Measurements from ENCODE around the gene NKG7.

The NKG7 gene

DNA sequence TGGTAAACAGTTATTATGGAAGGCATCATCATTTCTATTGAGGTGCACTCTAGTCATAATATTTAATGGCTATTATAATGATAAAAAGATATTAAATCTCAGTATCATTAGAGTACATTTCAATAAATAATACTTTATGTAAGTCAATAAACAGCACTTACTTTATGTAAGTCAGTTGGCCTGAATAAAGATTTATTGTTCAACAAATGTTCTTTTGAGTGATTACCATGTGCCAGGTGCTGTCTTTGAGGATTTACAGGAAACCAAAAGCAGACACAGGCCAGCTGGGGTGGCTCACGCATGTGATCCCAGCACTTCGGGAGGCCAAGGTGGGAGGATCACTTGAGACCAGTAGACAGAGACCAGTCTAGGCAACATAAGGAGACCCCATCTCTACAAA is 5.0 kb upstream of the NKG7 start:
- ATAC-seq (replicated peaks) (no peak), DNase-seq (no peak)
- H3K36me3 Mint-ChIP-seq (ENCODE audit: insufficient read depth), result peaks cover 25% of the 10 kb centered on the region
- no peaks in the 10 kb centered on the region for H3K27me3 Mint-ChIP-seq
- no peak overlapping the region for H3K4me3 Mint-ChIP-seq
- peaks cover 61 to 63% of the 10 kb centered on the region in 2 donors for H3K4me1 Mint-ChIP-seq (ENCODE audit: low read depth in 2 of 2)
- peaks cover 0 to 4% of the 10 kb centered on the region in 2 donors for H3K9me3 Mint-ChIP-seq
- H3K27ac Mint-ChIP-seq, result no peak overlapping the region

DNA sequence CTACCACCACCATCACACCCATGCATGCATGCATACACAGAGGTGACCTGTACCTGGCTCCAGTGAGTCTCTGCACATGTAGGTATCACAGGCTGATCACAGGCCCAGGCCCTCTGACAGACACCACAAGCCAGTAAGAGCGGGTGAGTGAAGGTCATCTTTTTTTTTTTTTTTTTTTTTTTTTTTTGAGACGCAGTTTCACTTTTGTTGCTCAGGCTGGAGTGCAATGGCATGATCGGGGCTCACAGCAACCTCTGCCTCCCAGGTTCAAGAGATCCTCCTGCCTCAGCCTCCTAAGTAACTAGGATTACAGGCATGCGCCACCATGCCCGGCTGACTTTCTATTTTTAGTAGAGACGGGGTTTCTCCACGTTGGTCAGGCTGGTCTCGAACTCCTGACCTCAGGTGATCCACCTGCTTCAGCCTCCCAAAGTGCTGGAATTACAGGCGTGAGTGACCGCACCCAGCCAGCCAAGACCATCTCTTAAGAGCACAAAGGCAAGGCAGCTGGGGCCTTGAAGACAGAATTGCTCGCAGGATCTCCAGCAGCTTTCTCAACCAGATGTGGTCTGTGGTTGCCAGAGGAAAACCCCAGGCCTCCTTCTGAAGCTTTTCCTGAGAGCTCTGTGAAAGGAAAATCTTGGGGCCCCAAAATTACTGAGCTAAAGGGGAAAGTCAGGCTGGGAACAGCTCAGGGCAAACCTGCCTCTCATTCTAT is 3.2 kb upstream of the NKG7 start:
- peaks cover 32% of the 10 kb centered on the region for H3K36me3 Mint-ChIP-seq (ENCODE audit: insufficient read depth)
- peaks cover 0 to 4% of the 10 kb centered on the region in 2 donors for H3K9me3 Mint-ChIP-seq
- no peak for DNase-seq
- H3K27me3 Mint-ChIP-seq, result no peaks in the 10 kb centered on the region
- ATAC-seq (replicated peaks), result no peak
- peak overlapping the region; percentile 78 to 95 for H3K27ac Mint-ChIP-seq
- H3K4me1 Mint-ChIP-seq (ENCODE audit: low read depth in 2 of 2), result peaks cover 60 to 69% of the 10 kb centered on the region in 2 donors
- H3K4me3 Mint-ChIP-seq, result peak overlapping the region; percentile 53 to 89

DNA sequence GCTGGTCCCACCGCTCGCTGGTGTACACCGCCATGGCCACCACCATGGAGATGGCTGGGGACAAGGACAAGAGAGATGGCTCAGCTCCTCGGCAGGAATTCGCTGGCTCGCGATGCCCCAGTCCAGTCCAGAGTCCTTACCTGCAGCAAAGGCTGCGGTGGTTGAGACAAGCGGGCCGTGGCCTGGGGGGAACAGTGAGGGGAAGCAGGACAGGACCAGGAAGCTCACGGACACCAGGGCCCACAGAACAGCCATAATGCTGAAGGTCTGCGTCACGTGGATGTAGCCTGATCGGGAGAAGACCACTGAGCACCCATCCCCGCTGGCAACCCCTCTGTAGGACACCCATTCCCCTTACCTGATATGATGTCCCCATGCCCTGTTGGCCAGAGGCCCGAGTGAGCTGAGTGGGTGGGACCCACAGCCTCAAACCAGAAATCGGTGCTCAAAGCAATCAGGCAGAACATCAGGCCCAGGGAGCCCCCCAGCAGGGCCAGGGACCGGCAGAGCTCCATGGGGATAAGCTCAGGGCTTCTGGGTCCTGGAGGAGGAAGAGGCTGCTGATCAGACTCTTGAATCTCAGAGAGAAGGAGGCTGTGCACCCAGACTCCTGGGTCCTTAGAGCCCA is 319 bp downstream of the NKG7 start:
- no peak for ATAC-seq (replicated peaks)
- H3K9me3 Mint-ChIP-seq, result peaks cover 0 to 4% of the 10 kb centered on the region in 2 donors

DNA sequence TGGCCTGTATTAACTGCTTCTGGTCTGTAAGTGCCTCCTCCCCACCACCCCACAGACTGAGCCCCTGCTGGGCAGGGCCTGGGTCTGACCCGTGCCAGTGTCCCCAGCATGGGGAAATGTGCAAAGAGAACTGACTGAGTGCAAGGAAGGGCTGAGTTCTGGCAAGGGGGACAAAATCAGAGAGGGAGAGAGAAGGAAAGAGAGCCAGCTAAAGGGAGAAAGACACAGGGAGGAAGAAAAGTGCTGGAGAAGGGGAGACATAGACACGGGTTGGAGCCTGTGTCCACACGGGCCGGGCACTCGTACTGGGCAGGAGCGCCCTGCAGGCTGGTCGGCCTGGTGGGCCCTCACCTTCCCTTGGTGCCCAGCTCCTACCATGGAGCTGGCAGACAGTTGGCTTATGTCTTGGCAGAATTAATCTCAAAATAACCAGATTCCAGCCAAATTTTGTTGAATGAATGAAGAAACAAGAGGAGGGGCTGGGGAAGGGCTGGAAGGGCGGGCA is 1.2 kb downstream of the NKG7 start:
- Mint-ChIP-seq H3K4me1 (ENCODE audit: low read depth in 2 of 2) (peaks cover 62 to 85% of the 10 kb centered on the region in 2 donors), H3K4me3 (peak overlapping the region; percentile 89 to 97), H3K9me3 (peaks cover 0 to 4% of the 10 kb centered on the region in 2 donors), H3K36me3 (ENCODE audit: insufficient read depth) (peaks cover 59% of the 10 kb centered on the region), H3K27ac (peak overlapping the region; percentile 78 to 95), H3K27me3 (no peaks in the 10 kb centered on the region)
- ATAC-seq (replicated peaks) (no peak), DNase-seq (no peak)

More for the DNA sequence above, 319 bp downstream of the NKG7 start:
- Mint-ChIP-seq H3K4me1 (ENCODE audit: low read depth in 2 of 2) (peaks cover 60 to 85% of the 10 kb centered on the region in 2 donors), H3K27ac (peak overlapping the region; percentile 78 to 95), H3K36me3 (ENCODE audit: insufficient read depth) (peaks cover 54% of the 10 kb centered on the region), H3K4me3 (peak overlapping the region; percentile 89 to 97), H3K27me3 (no peaks in the 10 kb centered on the region)
- DNase-seq, result no peak

DNA sequence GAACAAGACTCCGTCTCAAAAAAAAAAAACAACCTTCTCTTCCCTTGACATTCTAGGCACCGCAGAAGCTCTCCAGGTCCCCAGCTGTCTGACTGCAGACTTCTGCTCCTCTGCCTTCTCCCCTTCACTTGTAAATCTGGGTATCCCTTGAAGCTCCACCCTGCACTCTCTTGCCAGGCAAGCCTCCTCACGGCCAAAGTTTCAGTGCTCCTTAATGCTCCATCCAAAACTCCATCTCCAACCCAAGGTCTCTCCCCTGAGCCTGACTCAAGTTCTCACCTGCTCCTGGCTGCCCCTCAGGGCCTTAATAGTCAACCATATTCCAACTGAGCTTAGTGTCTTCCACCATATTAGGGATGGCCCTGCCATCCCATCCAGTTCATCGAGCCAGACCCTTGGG is 2.2 kb downstream of the NKG7 start:
- DNase-seq (no peak), ATAC-seq (replicated peaks) (no peak)
- Mint-ChIP-seq H3K27me3 (no peaks in the 10 kb centered on the region), H3K4me3 (peak overlapping the region; percentile 89 to 97), H3K4me1 (ENCODE audit: low read depth in 2 of 2) (peaks cover 63 to 83% of the 10 kb centered on the region in 2 donors), H3K27ac (peak overlapping the region; percentile 78 to 95), H3K9me3 (peaks cover 0 to 4% of the 10 kb centered on the region in 2 donors), H3K36me3 (ENCODE audit: insufficient read depth) (peaks cover 59% of the 10 kb centered on the region)

DNA sequence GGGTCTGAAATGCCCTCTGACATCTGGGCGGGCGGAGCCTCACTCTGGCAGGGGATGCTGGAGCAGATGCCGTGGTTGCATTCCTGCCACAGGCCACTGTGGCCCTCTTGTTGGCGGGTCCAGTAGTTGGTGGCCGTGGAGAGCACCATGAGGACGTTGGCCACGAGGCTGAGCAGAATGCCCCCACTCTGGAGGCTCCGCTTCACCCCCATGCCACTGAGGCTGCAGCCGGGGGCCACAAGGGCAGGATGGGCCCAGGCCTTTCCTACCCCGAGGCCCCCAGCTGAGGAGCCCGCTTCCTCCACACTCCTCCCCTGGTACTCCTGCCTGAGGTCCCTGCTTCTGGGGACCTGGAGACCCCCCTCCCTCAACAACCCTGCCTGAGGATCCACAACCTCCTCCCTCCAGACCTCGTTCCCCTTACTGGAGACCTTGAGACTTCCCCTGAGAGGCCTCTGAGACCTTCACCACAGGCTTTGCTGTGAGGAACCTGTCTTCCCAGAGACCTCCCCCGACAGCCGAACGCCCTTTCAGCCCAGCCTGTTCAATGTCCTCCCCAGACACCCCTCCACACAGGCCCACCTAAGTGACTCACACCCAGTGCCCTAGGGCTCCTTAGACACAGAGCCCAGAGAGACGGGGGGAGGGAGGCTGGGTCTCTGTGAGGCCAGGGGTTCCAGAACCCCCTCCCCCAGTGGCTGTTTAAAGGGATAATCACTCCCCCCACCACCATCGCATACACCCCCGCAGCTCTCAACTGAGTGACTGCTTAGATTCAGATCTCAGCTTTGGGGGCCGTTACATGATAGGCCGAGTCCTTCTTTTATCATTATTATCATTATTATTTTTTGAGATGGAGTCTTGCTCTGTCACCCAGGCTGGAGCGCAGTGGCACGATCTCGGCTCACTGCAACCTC is 3.8 kb downstream of the NKG7 start, which contains the start of gene CLDND2:
Gene CLDND2 (minus strand): TSS at position 638 of the 917 bp plus-strand sequence. CDS start 426 bp downstream, at position 212.
- Mint-ChIP-seq H3K4me1 (ENCODE audit: low read depth in 2 of 2) (peaks cover 59 to 80% of the 10 kb centered on the region in 2 donors), H3K36me3 (ENCODE audit: insufficient read depth) (peaks cover 59% of the 10 kb centered on the region), H3K27ac (peak within 1 kb of the TSS; percentile 94 to 95), H3K9me3 (no peaks in the 10 kb centered on the region), H3K4me3 (peak within 1 kb of the TSS; percentile 89 to 97), H3K27me3 (no peaks in the 10 kb centered on the region)
- ATAC-seq (replicated peaks) (peak; percentile 3), DNase-seq (peak; percentile 46 to 56 (median 47))

DNA sequence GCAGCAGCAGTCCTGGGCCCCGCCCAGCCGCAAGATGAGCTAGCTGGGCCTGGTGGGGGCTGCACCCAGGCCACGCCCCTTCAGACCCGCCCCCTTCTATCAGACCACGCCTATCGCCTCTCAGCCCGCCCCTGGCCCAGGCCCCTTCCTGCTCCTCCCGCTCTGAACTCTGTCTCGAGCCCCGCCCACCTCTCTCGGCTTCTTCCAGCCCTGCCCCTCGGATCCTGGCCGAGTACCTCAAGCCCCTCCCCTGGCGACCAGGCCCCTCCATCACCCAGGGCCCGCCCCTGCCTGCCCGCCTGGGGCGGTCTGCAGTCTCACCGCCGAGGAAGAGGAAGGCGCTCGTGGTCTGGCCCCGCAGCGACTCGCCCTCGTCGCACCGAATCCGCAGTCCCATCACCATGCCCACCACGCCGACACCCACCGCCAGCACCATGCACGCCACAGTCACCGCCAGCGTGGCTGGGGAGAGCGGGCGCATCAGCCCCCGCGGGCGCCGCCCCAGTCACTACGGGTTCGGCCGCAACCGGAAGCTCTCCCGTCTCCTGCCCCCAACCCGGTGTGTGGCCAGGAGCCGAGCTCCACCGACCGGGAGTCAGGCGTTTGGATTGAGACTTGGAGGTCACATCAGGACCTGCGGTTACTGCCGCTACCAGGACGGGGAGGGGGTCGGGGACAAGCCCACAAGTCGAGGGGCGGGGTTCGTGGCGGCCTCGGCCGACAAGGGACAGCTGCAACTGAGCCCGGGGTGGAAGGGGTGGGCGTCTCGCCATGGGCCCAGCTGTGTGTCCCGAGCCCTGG is 4.7 kb downstream of the NKG7 start:
- peak; percentile 58 for ATAC-seq (replicated peaks)
- Mint-ChIP-seq H3K4me3 (peak overlapping the region; percentile 89 to 97), H3K27me3 (no peaks in the 10 kb centered on the region), H3K36me3 (ENCODE audit: insufficient read depth) (peaks cover 56% of the 10 kb centered on the region), H3K27ac (peak overlapping the region; percentile 94 to 95), H3K4me1 (ENCODE audit: low read depth in 2 of 2) (peaks cover 56 to 79% of the 10 kb centered on the region in 2 donors), H3K9me3 (no peaks in the 10 kb centered on the region)
- peak; percentile 90 to 94 (median 92) for DNase-seq

DNA sequence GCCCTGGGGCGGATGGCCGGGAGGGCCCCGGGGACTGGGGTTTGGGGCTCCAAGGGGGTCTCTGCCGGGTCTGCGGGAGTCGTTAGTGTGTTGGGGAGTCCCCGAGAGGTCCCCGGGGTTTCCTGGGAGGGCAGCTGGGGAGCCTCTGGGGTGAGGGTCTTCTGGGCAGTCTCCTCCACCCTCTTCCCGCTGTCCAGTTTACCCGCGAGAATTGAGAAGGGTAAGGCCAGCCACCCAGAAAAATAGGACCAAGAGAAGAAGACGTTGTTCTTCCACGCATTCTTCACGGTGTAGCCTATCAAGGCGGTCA is 5.2 kb downstream of the NKG7 start:
- H3K36me3 Mint-ChIP-seq (ENCODE audit: insufficient read depth), result peaks cover 51% of the 10 kb centered on the region
- no peak for DNase-seq
- no peaks in the 10 kb centered on the region for H3K9me3 Mint-ChIP-seq
- peaks cover 56 to 79% of the 10 kb centered on the region in 2 donors for H3K4me1 Mint-ChIP-seq (ENCODE audit: low read depth in 2 of 2)
- H3K4me3 Mint-ChIP-seq, result peak overlapping the region; percentile 89 to 97
- H3K27ac Mint-ChIP-seq, result peak overlapping the region; percentile 94 to 95
- no peak for ATAC-seq (replicated peaks)
- no peaks in the 10 kb centered on the region for H3K27me3 Mint-ChIP-seq

DNA sequence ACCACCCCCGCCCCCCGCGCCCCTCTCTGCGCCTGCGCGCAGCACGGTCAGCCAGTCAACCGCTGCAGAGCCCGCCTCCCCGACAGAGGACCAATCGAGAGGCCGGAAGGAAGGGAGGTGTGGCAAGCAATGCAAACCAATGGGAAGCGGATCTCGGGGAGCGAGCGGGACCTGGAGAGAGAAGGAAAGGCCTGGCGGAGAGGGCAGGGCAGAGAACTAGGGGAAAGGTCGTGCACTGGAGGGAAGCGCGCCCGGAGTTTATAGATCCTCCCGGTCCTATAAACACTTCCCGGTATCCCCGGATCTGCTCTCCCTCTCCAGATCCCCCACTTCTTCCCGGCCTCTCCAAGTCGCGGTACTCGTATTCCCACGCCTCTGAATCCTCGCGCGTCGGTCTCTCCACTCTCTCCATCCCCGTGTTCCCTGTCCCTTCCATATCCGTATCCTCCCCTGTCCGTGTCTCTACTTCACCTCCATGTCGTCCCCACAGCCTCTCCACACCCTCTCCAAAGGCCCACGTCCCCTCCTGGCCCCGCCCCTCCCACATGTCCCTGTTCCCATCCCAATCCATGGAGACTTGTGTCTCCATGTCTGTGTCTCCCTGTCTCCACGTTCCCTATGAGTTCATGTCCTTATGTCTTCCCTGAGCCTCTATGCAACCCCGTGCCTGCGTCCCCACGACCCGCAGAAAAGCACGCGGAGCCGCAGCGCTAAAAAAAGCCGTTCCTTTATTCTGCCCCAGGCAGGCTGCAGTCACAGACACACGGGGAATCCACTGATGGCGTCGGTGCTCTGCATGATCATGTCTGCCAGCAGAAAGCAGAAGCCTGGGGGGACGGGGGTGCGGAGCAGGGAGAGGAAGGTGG is 5.8 kb downstream of the NKG7 start:
- peak; percentile 32 for ATAC-seq (replicated peaks)
- Mint-ChIP-seq H3K27me3 (no peaks in the 10 kb centered on the region), H3K36me3 (ENCODE audit: insufficient read depth) (peaks cover 50% of the 10 kb centered on the region), H3K4me3 (peak overlapping the region; percentile 89 to 97), H3K27ac (peak overlapping the region; percentile 94 to 95), H3K4me1 (ENCODE audit: low read depth in 2 of 2) (peaks cover 56 to 75% of the 10 kb centered on the region in 2 donors), H3K9me3 (no peaks in the 10 kb centered on the region)
- peak; percentile 76 to 82 (median 78) for DNase-seq

DNA sequence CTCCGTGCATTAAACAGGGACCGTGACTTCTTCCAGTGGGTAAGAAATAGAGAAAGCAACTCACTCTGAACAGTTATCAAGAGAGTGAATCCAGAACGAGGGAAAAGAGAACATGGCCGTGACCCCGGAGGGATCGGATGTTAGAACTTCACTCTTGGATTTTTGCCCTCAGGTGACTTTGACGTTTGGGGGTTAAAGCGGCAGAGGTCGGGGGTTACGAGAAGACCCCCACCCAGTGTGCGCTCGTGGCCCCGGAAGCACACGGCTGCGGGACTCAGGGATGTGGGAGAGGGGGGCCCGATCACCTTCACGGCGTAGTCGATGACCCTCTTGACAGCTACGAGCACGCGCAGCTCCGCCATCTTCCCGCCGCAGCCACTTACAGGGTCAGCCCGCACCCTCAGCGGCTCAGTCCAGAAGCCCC is 6.5 kb downstream of the NKG7 start, which contains the start of gene ETFB:
Gene ETFB (minus strand): TSS at position 424 of the 424 bp plus-strand sequence. CDS start 62 bp downstream, at position 362.
- no peak for DNase-seq
- Mint-ChIP-seq H3K27me3 (no peaks in the 10 kb centered on the region), H3K9me3 (no peaks in the 10 kb centered on the region), H3K36me3 (ENCODE audit: insufficient read depth) (peaks cover 43% of the 10 kb centered on the region), H3K4me1 (ENCODE audit: low read depth in 2 of 2) (peaks cover 54 to 69% of the 10 kb centered on the region in 2 donors), H3K27ac (peak within 1 kb of the TSS; percentile 94 to 95), H3K4me3 (peak within 1 kb of the TSS; percentile 89 to 97)
- ATAC-seq (replicated peaks), result no peak

DNA sequence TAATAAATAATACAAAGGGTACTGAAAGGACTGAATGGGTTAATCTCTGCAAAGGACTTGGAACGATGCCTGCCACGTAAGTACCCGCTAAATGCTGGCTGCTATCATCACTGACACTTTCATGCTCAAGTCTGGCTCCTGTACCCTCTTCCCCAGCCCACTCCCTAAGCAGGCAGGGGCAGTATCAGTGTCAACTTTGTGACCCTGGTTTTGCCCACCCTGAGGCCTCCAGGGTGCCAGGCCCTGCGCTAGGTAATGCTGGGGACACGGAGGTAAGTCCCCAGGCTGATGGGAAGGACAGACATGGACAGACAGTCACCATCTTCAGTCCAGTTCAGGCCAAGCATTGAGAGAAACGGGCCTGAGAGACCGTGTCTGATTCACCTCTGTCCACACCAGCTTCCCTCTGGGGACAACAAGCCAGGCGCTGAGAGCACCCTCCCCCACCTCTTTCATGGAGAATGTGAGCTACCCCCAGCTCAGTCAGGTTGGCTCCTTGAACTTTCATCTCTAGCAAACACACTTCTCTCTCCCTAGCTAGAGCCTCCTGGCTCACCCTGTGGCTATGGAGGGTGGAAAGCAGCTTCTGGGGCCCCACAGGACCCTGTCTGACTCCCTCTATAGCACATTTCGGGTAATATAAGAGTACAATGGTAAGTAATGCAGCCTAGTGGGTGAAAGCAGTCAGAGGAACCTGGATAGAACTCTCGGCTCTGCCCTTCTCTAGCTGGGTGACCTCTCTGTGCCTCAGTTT is 7.1 kb downstream of the NKG7 start:
- Mint-ChIP-seq H3K9me3 (no peaks in the 10 kb centered on the region), H3K4me3 (peak overlapping the region; percentile 89 to 97), H3K27ac (peak overlapping the region; percentile 94 to 95), H3K4me1 (ENCODE audit: low read depth in 2 of 2) (peaks cover 48 to 63% of the 10 kb centered on the region in 2 donors), H3K36me3 (ENCODE audit: insufficient read depth) (peaks cover 41% of the 10 kb centered on the region), H3K27me3 (no peaks in the 10 kb centered on the region)
- ATAC-seq (replicated peaks), result peak; percentile 6
- no peak for DNase-seq
